Activated T-cell treated with anti-CD3 and anti-CD28 coated beads, Interleukin-2, amount 50 U/mL, for 72 hours (primary cell): ENCODE measurements around the gene RNF41. TPM values are rescaled to one million over a fixed set of nuclear protein-coding genes. Genes with fewer than 3 reads are reported as not detected.
"Not testable (repeated sequence)": the region's sequence is repeated elsewhere in the genome, so short reads cannot be mapped to it uniquely, and the experiment has no call there.

Experiments used
- ATAC-seq, 2 donors: fragments of 150-1000 bp; cut with Tn5 transposase; replicated peaks in 1 of 2; 2 replicates each; pipeline ENCODE4 v1.10.0; 2021; ENCODE audit warnings: moderate library complexity in 2 of 2, mild to moderate bottlenecking in 1 of 2
- DNase-seq, 2 donors: peaks; one replicate each; pipeline ENCODE4 v3.0.0; 2021 to 2022; ENCODE audit warnings: mixed read lengths in 1 of 2
- H3K27ac Mint-ChIP-seq: one replicate; pipeline ENCODE4 v1.8.0; 2022; ENCODE audit warnings: mild to moderate bottlenecking, moderate library complexity, mixed read lengths
- H3K27me3 Mint-ChIP-seq: one replicate; pipeline ENCODE4 v1.8.0; 2022; ENCODE audit warnings: low read depth, mixed read lengths
- H3K36me3 Mint-ChIP-seq, 2 donors: one replicate each; pipeline ENCODE4 v1.8.0; 2022; ENCODE audit warnings: mixed read lengths in 2 of 2, mild to moderate bottlenecking in 1 of 2; ENCODE audit not compliant: insufficient read depth in 2 of 2
- H3K4me1 Mint-ChIP-seq: one replicate; pipeline ENCODE4 v1.8.0; 2022; ENCODE audit warnings: low read depth, mixed read lengths
- H3K4me3 Mint-ChIP-seq, 2 donors: one replicate each; pipeline ENCODE4 v1.8.0; 2022; ENCODE audit warnings: mild to moderate bottlenecking in 2 of 2, mixed read lengths in 2 of 2, moderate library complexity in 2 of 2
- H3K9me3 Mint-ChIP-seq, 2 donors: one replicate each; pipeline ENCODE4 v1.8.0; 2022; ENCODE audit warnings: mixed read lengths in 2 of 2
- total RNA-seq, 2 donors: library from RNA; stranded (reverse); gene quantifications; one replicate each; pipeline ENCODE4 v1.2.3, GENCODE V29; 2022

Gene RNF41
- total RNA-seq = 10 to 100 TPM; 35.4 to 40.2 TPM

- peak within 1 kb of the TSS; percentile 99 to 100 for H3K4me3 Mint-ChIP-seq
- H3K27me3 Mint-ChIP-seq = no peaks in the 10 kb centered on the region
- peaks cover 46% of the 10 kb centered on the region for H3K4me1 Mint-ChIP-seq
- ATAC-seq (peak; percentile 89 to 92), DNase-seq (peak; percentile 94 to 95)
- no peaks in the 10 kb centered on the region for H3K9me3 Mint-ChIP-seq
- H3K36me3 Mint-ChIP-seq = peaks cover 5 to 7% of the 10 kb centered on the region in 2 donors
- H3K27ac Mint-ChIP-seq = peak within 1 kb of the TSS; percentile 97
Observed at GRCh38 chr12:56221757-56222530, at the start of gene RNF41. TSS of gene RNF41 (minus strand) at chr12:56221922. CDS start at chr12:56214047, 7,875 bp downstream.

- Mint-ChIP-seq H3K9me3 (no peaks in the 10 kb centered on the region), H3K36me3 (peaks cover 6 to 20% of the 10 kb centered on the region in 2 donors), H3K4me3 (no peak overlapping the region)
Observed at GRCh38 chr12:56271031-56271430, 49.3 kb upstream of the RNF41 start.

GRCh38 chr12:56267443-56268071, 45.8 kb upstream of the RNF41 start:
- Mint-ChIP-seq H3K4me3 (peak overlapping the region; percentile 97 to 98), H3K36me3 (peaks cover 3% of the 10 kb centered on the region in 2 donors), H3K9me3 (no peaks in the 10 kb centered on the region), H3K4me1 (peaks cover 16% of the 10 kb centered on the region), H3K27ac (peak overlapping the region; percentile 67), H3K27me3 (no peaks in the 10 kb centered on the region)
- no peak for ATAC-seq
- no peak for DNase-seq

More at GRCh38 chr12:56271031-56271430, 49.3 kb upstream of the RNF41 start:
- Mint-ChIP-seq H3K27me3 (no peaks in the 10 kb centered on the region), H3K4me1 (peaks cover 16% of the 10 kb centered on the region), H3K27ac (peak overlapping the region; percentile 71)
- ATAC-seq = no peak
- DNase-seq = no peak

- DNase-seq = peak; percentile 89 to 90
- Mint-ChIP-seq H3K27me3 (no peaks in the 10 kb centered on the region), H3K9me3 (no peaks in the 10 kb centered on the region), H3K4me3 (peak within 1 kb of the TSS; percentile 97 to 98), H3K27ac (peak within 1 kb of the TSS; percentile 95), H3K36me3 (peaks cover 3% of the 10 kb centered on the region in 2 donors), H3K4me1 (peaks cover 16% of the 10 kb centered on the region)
- ATAC-seq = peak; percentile 91 to 93
Observed at GRCh38 chr12:56266693-56267442, 45.1 kb upstream of the RNF41 start, which contains the start of gene COQ10A. TSS of gene COQ10A (plus strand) at chr12:56266942. CDS start at chr12:56267119, 177 bp downstream.

GRCh38 chr12:56266068-56266692, 44.5 kb upstream of the RNF41 start:
- not testable (repeated sequence) for H3K36me3 Mint-ChIP-seq, DNase-seq, ATAC-seq, H3K27me3 Mint-ChIP-seq, H3K9me3 Mint-ChIP-seq
- Mint-ChIP-seq H3K4me1 (peaks cover 16% of the 10 kb centered on the region), H3K27ac (peak overlapping the region; percentile 95), H3K4me3 (peak overlapping the region; percentile 97 to 98)

GRCh38 chr12:56262955-56263354, 41.2 kb upstream of the RNF41 start:
- not testable (repeated sequence) for H3K9me3 Mint-ChIP-seq, H3K4me3 Mint-ChIP-seq, ATAC-seq, H3K27ac Mint-ChIP-seq, H3K36me3 Mint-ChIP-seq, H3K27me3 Mint-ChIP-seq
- peak in 1 of 2 donors; percentile 14 for DNase-seq
- peaks cover 19% of the 10 kb centered on the region for H3K4me1 Mint-ChIP-seq

GRCh38 chr12:56261503-56262232, 39.9 kb upstream of the RNF41 start:
- H3K4me3 Mint-ChIP-seq = no peak overlapping the region
- H3K36me3 Mint-ChIP-seq = no peaks in the 10 kb centered on the region
- H3K4me1 Mint-ChIP-seq = peaks cover 19% of the 10 kb centered on the region
- ATAC-seq = no peak
- no peak overlapping the region for H3K27ac Mint-ChIP-seq
- no peak for DNase-seq
- no peaks in the 10 kb centered on the region for H3K27me3 Mint-ChIP-seq
- no peaks in the 10 kb centered on the region for H3K9me3 Mint-ChIP-seq

GRCh38 chr12:56260921-56261320, 39.2 kb upstream of the RNF41 start:
- H3K9me3 Mint-ChIP-seq = no peaks in the 10 kb centered on the region
- no peak overlapping the region for H3K27ac Mint-ChIP-seq
- peaks cover 0 to 2% of the 10 kb centered on the region in 2 donors for H3K36me3 Mint-ChIP-seq

GRCh38 chr12:56260380-56260779, 38.7 kb upstream of the RNF41 start:
- no peaks in the 10 kb centered on the region for H3K9me3 Mint-ChIP-seq
- DNase-seq (no peak), ATAC-seq (no peak)
- H3K36me3 Mint-ChIP-seq = peaks cover 0 to 3% of the 10 kb centered on the region in 2 donors
- no peak overlapping the region for H3K4me3 Mint-ChIP-seq
- no peak overlapping the region for H3K27ac Mint-ChIP-seq
- H3K27me3 Mint-ChIP-seq = no peaks in the 10 kb centered on the region
- peaks cover 23% of the 10 kb centered on the region for H3K4me1 Mint-ChIP-seq

More at GRCh38 chr12:56260921-56261320, 39.2 kb upstream of the RNF41 start:
- DNase-seq (no peak), ATAC-seq (no peak)
- Mint-ChIP-seq H3K4me1 (peaks cover 21% of the 10 kb centered on the region), H3K27me3 (no peaks in the 10 kb centered on the region), H3K4me3 (no peak overlapping the region)

GRCh38 chr12:56258820-56259183, 37.1 kb upstream of the RNF41 start:
- Mint-ChIP-seq H3K27me3 (no peaks in the 10 kb centered on the region), H3K27ac (peak overlapping the region; percentile 47), H3K9me3 (no peaks in the 10 kb centered on the region), H3K36me3 (peaks cover 0 to 7% of the 10 kb centered on the region in 2 donors), H3K4me3 (peak overlapping the region; percentile 92), H3K4me1 (peaks cover 27% of the 10 kb centered on the region)
- ATAC-seq (no peak), DNase-seq (no peak)

GRCh38 chr12:56258068-56258819, 36.5 kb upstream of the RNF41 start, which contains the start of gene ANKRD52:
TSS of gene ANKRD52 (minus strand) at chr12:56258384. CDS start at chr12:56258269, 115 bp downstream.
- Mint-ChIP-seq H3K9me3 (no peaks in the 10 kb centered on the region), H3K27me3 (no peaks in the 10 kb centered on the region), H3K4me1 (peaks cover 27% of the 10 kb centered on the region), H3K36me3 (peaks cover 0 to 8% of the 10 kb centered on the region in 2 donors), H3K4me3 (peak within 1 kb of the TSS; percentile 92), H3K27ac (peak within 1 kb of the TSS; percentile 47)
- DNase-seq (peak; percentile 87 to 91), ATAC-seq (peak; percentile 98)
